PFSK-1 (cell line): ENCODE measurements around the gene DUS2.

Experiments
- FOXP2 ChIP-seq: optimal IDR thresholded peaks from 2 replicates; pipeline ENCODE3; 2011; ENCODE audit warnings: borderline replicate concordance, control low read depth, inconsistent platforms; ENCODE audit not compliant: insufficient read depth; ENCODE audit errors: extremely low read length, extremely low read depth
- POLR2AphosphoS5 ChIP-seq: IDR thresholded peaks from 2 replicates; pipeline ENCODE4 v1.6.1; 2012; ENCODE audit warnings: low read depth, mild to moderate bottlenecking, control low read depth, low read length, moderate library complexity
- REST ChIP-seq, 2 experiments: IDR thresholded peaks; 2 replicates each; pipeline versions ENCODE4 v1.6.1 to v1.8.0; 2011 to 2012; ENCODE audit warnings: low read depth in 2 of 2, low read length in 2 of 2, control low read depth in 1 of 2, inconsistent platforms in 1 of 2, mild to moderate bottlenecking in 1 of 2, moderate library complexity in 1 of 2; ENCODE audit not compliant: insufficient read depth in 1 of 2
- SIN3A ChIP-seq: IDR thresholded peaks from 2 replicates; pipeline ENCODE4 v1.6.1; 2012; ENCODE audit warnings: mild to moderate bottlenecking, low read length, moderate library complexity, borderline replicate concordance; ENCODE audit not compliant: insufficient read depth
- TAF1 ChIP-seq: IDR thresholded peaks from 2 replicates; pipeline ENCODE4 v1.6.1; 2012; ENCODE audit warnings: low read length, control low read depth, borderline replicate concordance; ENCODE audit not compliant: insufficient read depth

Gene DUS2

GRCh38 chr16:68090533-68090932, 67.4 kb downstream of the DUS2 start:
- TF ChIP-seq POLR2AphosphoS5 (no peak), REST (IDR thresholded peaks at IDR 0.05; ENCODE audit: insufficient read depth in 1 of 2, low read depth in 2 of 2, low read length in 2 of 2) (no peak), SIN3A (no peak), TAF1 (no peak), FOXP2 (no peak)

- TF ChIP-seq SIN3A (no peak), REST (IDR thresholded peaks at IDR 0.05; ENCODE audit: insufficient read depth in 1 of 2, low read depth in 2 of 2, low read length in 2 of 2) (no peak), TAF1 (no peak), POLR2AphosphoS5 (no peak), FOXP2 (no peak)
Measured at GRCh38 chr16:68091380-68092261, 68.5 kb downstream of the DUS2 start.

GRCh38 chr16:68093816-68094613, 70.9 kb downstream of the DUS2 start:
- TF ChIP-seq REST (IDR thresholded peaks at IDR 0.05; ENCODE audit: insufficient read depth in 1 of 2, low read depth in 2 of 2, low read length in 2 of 2) (no peak), SIN3A (no peak), TAF1 (no peak), FOXP2 (no peak), POLR2AphosphoS5 (no peak)

- TF ChIP-seq FOXP2 (no peak), SIN3A (no peak), TAF1 (no peak), REST (IDR thresholded peaks at IDR 0.05; ENCODE audit: insufficient read depth in 1 of 2, low read depth in 2 of 2, low read length in 2 of 2) (no peak), POLR2AphosphoS5 (no peak)
Measured at GRCh38 chr16:68094614-68094934, 71.5 kb downstream of the DUS2 start.
